GM19035 (cell line): ENCODE measurements around the gene NINJ1.
"Not testable (repeated sequence)": the region's sequence is repeated elsewhere in the genome, so short reads cannot be mapped to it uniquely, and the experiment has no call there.

Experiments
- ATAC-seq: cut with Tn5 transposase; IDR thresholded peaks from one replicate; pipeline ENCODE4 v1.9.1; 2021; ENCODE audit not compliant: unreplicated experiment

Gene NINJ1

DNA sequence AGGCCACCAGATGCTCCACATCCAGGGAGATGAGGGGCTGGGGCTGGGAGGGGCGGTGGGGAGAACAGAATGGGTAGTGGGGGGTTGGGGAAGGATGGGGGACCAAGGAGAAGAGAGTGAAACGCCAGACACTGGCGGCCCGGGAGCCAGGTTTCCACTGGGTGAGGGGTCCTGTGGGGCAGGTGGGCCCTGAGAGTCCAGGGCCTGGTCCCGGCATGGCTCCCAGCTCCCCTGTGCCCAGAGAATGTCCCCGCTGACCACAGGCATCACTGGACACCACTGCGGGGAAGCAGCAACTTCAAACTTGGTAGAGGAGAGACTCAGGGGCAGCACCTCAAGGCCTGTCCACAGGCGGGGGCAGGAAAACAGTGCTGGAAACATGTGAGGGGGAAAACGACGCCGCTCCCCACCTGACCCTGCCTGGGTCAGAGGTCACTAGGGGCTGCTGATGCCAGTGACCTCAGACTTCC, 13.2 kb downstream of the NINJ1 start:
- no peak for ATAC-seq

GRCh38 chr9:93119953-93120845, 13.9 kb downstream of the NINJ1 start:
- ATAC-seq: peak; percentile 74

- no peak for ATAC-seq
Measured at GRCh38 chr9:93119703-93119952, 14.4 kb downstream of the NINJ1 start.

DNA sequence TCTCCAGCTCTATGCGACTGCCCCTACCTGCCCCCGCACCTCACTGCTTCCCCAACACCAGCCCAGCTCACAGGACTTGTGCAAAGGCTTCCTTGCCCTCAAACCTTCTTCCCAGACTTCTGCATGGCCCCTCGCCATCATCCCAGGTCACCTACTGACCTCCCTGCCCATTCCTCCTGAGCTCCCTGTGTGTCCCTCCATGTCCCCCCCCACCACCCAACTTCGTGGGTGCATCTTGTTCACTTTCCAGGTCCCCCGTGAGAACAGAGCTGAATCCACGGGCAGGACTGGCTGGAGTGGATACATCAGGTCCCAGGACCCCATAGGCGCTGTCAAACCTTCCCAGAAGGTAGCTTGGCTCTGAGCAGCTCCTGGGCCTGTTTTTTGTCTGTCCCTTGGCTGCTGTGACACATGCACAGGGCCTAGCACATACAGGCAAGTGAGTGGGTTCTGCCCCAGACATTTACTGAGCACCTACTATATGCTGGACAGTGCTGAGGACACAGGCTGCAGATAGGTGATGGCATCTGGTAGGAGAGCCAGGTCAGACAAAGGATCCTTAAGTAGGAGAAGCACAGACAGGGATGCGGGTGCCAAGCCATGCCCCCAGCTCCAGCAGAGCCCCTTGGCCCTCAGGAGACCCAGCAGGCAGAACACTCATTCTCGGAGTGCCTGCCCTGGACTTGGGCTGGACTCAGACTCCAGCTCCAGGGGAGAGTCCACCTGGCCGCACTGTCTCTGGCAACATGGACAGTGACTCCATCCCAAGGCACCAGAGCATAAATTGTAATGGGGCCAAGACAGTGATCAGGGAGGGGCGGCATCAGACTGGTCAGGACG, 15.0 kb downstream of the NINJ1 start:
- no peak for ATAC-seq

DNA sequence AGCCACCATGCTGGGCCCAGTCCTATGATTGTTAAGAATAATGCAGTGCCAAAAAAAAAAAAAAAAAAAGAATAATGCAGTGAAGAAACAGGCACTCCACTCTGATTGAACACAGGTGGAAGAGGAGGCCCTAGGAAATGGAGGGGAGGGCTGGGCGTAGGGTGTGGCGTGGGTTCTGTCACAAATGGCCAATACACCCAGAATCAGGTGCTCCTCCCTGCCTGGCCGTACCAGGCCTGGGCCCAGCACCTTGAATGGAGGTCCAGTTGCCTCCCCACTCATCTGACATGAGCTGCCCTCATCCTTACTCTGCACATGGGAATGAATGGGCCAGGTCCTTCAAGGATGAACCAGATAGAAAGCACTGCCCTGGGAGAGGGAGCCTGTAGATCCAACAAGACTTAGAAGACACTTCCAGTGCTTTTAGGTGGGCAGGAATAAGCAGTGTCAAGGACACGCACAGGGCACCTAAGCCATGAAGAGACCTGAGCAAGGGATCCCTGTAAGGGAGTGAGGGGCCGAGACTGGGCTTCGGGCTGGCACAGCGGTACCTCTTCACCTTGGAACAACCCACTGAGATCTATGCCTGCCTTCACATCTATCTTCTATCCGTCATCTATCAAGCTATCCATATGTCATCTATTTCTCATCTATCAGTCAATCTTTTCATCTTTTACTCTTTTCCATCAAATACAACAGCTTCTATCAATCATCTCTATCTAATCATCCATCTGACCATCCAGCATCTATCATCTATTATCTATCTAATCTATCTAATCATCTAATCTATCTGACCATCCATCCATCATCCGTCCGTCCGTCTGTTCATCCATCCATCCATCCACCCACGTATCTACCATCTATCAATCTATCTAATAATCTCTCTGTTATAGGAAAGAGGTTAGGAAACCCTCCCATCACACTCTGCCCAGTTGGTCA, 15.9 kb downstream of the NINJ1 start:
- no peak for ATAC-seq

- ATAC-seq: not testable (repeated sequence)
Measured at GRCh38 chr9:93117521-93117920, 16.5 kb downstream of the NINJ1 start.

DNA sequence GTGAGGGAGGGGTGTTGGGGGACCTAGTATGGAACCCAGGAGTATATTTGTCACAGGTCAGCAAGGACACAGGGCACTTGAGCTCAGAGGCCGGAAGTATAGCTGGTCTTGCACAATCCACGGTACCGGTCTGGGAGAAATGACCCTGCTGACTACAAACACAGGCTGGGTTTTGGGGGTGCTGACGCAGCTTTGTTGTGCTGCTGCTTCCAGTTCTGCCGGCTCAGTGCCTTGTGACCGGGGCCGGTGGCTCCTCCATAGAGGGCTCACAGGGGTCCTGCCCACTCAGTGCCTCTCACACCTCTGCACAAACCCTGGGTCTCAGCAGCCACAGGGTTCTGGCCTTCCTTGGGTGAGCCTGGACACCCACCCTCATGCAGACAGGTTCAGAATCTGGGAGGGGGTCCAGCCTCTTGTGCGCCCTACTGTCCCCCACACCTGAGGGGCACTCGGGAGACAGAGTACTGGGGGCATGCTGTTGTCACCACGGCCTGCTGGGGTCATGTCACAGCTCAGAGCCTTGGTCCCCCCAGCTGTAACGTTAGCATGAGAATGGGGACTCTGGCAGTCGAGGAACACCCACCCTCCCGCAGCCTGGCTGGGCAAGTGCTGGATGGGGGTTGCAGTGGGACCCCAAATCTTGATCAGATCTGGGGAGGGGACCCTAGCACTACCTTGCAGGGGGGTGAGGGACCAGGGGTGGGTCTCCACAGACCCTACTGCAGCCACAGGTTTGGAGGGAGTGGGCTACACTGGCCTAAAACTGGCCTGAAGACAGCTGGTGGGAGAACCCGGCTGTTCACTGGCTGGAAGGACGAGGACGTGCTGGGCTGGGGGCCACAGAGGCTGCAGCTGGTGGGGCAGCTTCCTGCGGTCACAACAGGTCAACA, 17.7 kb downstream of the NINJ1 start:
- no peak for ATAC-seq

GRCh38 chr9:93115486-93116071, 18.5 kb downstream of the NINJ1 start:
- ATAC-seq: no peak

- ATAC-seq: no peak
Measured at GRCh38 chr9:93114984-93115335, 19.1 kb downstream of the NINJ1 start.

DNA sequence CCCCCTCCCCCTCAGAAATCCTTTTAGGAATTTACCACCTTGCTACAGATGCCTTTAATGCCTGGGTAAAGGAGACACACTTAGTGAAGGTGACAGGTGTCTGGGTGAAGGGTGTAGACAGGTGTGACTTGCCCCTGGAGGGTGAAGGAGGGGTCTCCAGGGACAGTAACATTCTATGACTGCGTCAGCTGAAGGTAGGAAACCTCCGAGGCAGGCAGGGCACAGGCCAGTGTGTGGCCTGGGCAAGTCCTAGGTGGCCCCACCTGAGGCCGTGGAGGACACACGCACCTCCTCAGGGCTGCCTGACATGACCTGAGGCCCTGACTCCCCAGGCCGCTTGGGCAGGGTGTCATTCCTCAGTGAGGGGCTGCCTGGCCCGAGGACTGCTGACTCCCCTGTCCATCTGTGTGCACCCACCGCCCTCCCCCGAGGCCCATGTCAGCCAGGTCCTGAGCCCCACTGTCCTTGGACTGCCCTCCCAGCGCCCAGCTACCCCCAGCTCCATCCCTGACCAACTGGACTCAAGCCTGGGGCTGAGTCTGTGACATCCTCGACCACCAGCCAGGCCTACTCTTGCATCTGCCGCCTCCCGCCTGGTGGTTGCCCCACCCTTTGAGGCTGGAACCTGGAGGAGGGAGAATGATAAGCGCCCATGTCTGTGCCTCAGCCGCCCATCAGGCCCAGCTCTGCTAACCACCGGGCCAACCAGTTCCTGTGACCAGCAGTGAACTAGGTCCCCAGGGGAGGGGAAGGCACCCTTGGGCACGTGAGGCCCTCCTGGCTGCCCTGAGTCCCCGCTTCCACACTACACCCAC, 19.7 kb downstream of the NINJ1 start:
- no peak for ATAC-seq

GRCh38 chr9:93112864-93113389, 21.1 kb downstream of the NINJ1 start:
- ATAC-seq: no peak

- no peak for ATAC-seq
Measured at GRCh38 chr9:93112116-93112863, 21.8 kb downstream of the NINJ1 start.

DNA sequence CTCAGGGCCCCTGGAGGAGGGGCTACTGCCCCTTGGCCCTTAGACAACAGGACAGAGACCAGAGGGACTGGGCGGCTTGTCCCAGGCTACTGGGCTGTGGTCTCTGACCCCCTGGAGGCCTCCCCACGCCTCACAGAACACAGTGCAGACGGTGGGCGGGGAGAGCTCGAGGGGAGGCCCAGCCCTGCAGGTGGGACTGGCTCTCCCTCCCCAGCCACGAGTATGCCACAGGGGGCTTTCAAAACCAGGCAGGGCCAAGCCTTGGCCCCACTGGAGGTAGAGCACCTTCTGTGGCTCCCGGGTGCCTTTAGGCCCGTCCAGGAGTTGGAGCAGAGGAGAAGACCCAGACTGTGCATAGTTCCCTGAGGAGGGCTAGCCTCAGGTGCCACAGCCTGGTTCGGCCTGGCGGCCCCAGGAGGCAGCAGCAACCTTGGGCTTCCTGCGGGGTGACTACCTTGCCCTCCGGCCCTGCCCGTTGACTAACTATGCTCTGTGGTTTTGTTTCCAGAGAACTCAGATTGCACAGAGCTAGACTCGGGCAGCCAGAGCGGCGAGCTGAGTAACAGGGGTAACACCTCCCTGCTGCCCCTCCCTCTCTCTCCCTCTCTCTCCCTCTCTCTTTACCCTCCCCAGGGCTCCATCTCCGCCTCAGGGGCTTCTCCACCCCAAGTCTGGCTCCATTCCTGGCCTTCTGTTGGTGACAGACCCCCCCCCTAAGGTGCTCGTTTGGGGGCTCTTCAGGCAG, 22.5 kb downstream of the NINJ1 start:
- no peak for ATAC-seq

- ATAC-seq: no peak
Measured at GRCh38 chr9:93111001-93111370, 23.1 kb downstream of the NINJ1 start.

DNA sequence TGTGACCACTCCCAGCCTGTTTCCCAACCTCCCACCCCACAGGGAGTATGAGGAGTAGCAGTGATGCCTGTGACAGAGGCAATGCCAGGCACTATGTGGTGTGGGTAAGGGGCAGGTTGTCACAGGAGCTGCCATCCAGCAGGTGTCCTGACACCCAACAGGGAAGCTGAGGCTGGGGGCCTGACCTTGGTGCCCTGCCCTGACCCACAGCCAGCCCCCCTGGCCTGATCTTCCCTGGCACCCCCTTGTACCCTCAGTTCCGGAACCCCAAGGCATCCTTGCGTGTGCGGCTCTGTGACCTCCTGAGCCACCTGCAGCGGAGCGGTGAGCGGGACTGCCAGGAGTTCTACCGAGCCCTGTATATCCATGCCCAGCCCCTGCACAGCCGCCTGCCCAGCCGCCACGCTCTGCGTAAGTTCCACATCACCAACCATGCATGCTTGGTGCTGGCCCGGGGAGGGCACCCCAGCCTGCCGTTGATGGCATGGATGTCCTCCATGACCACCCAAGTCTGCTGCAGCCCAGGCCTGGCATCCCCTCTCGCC, 23.7 kb downstream of the NINJ1 start:
- no peak for ATAC-seq

DNA sequence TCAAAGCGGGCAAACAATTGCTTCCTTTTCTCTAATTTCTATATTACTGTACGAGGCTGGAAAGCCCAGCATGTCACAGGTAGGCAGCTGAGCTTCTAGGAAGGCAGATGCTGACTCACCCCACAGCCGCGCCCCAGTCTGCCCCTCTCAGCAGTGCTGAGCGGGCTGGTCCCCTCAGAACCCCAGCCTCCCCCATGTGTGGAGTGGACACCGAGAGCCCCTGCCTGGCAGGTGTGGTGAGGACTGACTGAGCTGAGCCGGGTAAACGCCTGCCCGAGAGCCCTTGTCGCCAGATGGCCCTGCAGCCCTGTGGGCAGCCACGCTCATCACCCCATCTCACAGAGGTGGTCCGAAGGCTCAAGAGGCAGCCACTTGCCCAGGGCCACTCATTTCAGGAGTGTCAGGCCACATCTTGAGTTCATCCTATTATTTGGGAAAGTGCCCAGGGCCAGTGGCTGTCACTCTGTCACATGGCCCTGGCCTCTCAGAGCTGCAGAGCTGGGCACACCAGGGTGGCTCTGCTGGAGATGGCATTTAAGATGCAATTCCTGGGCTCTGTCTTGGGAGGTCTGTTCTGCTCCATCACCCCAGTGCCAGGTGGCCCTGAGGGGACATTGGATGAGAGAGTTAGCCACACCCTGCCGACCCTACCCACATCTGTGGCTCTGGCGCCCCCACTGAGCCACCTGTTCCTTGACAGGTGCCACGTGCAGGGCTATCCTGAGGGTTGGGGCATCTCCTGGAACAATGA, 25.6 kb downstream of the NINJ1 start:
- ATAC-seq: no peak

DNA sequence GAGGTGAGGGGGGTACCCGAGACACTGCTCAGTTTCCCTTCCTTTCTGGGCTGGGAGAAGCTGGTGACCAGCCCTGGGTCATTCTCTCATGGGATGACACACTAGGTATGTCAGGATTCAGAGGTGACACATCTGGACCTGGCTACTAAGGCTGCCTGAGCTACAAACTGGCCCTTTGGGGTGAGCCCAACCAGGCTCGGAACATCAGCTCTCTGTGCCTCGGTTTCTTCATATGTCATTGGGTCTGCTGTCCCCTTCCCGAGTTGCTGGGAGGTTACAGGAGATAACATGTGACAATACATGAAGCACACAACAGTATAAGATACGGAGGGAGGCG, 26.3 kb downstream of the NINJ1 start:
- no peak for ATAC-seq
